GM23248 (cell line): ENCODE data around the gene PPP1R16B. TPM values are rescaled to one million over a fixed set of nuclear protein-coding genes. Genes with fewer than 3 reads are reported as not detected.

Experiments used
- DNase-seq: peaks from one replicate; pipeline ENCODE4 v3.0.0-alpha.2; 2015
- H2AFZ ChIP-seq: fragments of 200-600 bp; sonication (generic); 2 replicates; pipeline ENCODE4 v1.6.1; 2016; ENCODE audit warnings: antibody characterized with exemption
- H3F3A ChIP-seq: fragments of 200-600 bp; sonication (generic); 2 replicates; pipeline ENCODE4 v1.6.1; 2016; ENCODE audit warnings: mild to moderate bottlenecking, antibody characterized with exemption, mixed run types; ENCODE audit not compliant: insufficient read depth
- H3K27ac ChIP-seq: fragments of 200-600 bp; sonication (generic); 2 replicates; pipeline ENCODE4 v1.5.1; 2016; ENCODE audit warnings: mild to moderate bottlenecking
- H3K27me3 ChIP-seq: fragments of 200-600 bp; sonication (generic); replicated peaks from 2 replicates; pipeline ENCODE4 v1.6.1; 2016; ENCODE audit warnings: mild to moderate bottlenecking; ENCODE audit not compliant: insufficient read depth
- H3K36me3 ChIP-seq: fragments of 200-600 bp; sonication (generic); 2 replicates; pipeline ENCODE4 v1.6.1; 2016; ENCODE audit warnings: low read depth, mild to moderate bottlenecking
- H3K4me1 ChIP-seq: fragments of 200-600 bp; sonication (generic); 2 replicates; pipeline ENCODE4 v1.6.1; 2016; ENCODE audit warnings: mild to moderate bottlenecking; ENCODE audit not compliant: insufficient read depth
- H3K4me2 ChIP-seq: fragments of 200-600 bp; sonication (generic); one replicate; pipeline ENCODE4 v1.6.1; 2016; ENCODE audit warnings: mild to moderate bottlenecking; ENCODE audit not compliant: unreplicated experiment
- H3K4me3 ChIP-seq: fragments of 200-600 bp; sonication (generic); 2 replicates; pipeline ENCODE4 v1.5.1; 2016; ENCODE audit warnings: mild to moderate bottlenecking
- H3K79me2 ChIP-seq: fragments of 200-600 bp; sonication (generic); 2 replicates; pipeline ENCODE4 v1.6.1; 2016; ENCODE audit warnings: mild to moderate bottlenecking; ENCODE audit not compliant: insufficient read depth
- H3K9ac ChIP-seq: fragments of 200-600 bp; sonication (generic); 2 replicates; pipeline ENCODE4 v1.6.1; 2016; ENCODE audit warnings: mild to moderate bottlenecking
- H3K9me2 ChIP-seq: fragments of 200-600 bp; sonication (generic); 2 replicates; pipeline ENCODE4 v1.6.1; 2016; ENCODE audit warnings: mixed run types, mild to moderate bottlenecking, moderate library complexity; ENCODE audit not compliant: insufficient read depth
- H3K9me3 ChIP-seq: fragments of 200-600 bp; sonication (generic); one replicate; pipeline ENCODE4 v1.6.1; 2017; ENCODE audit warnings: low read depth
- H4K20me1 ChIP-seq: fragments of 200-600 bp; sonication (generic); 2 replicates; pipeline ENCODE4 v1.6.0; 2016; ENCODE audit not compliant: insufficient read depth
- EZH2 ChIP-seq: fragments of 200-600 bp; sonication (generic); IDR thresholded peaks from 2 replicates; pipeline ENCODE4 v1.6.1; 2018; ENCODE audit warnings: antibody characterized with exemption, mild to moderate bottlenecking; ENCODE audit not compliant: insufficient read depth, poor library complexity, severe bottlenecking
- EZH2phosphoT487 ChIP-seq: fragments of 200-600 bp; sonication (generic); IDR thresholded peaks from 2 replicates; pipeline ENCODE4 v1.6.1; 2018; ENCODE audit warnings: antibody characterized with exemption, moderate library complexity, mild to moderate bottlenecking, low read depth; ENCODE audit not compliant: insufficient read depth
- WGBS, 2 experiments: methylation state at CpG; one replicate each; pipeline ENCODE4 v1.1.6; 2015 to 2017; ENCODE audit warnings: low lambda C conversion rate in 2 of 2, low coverage in 1 of 2; ENCODE audit errors: missing lambda C conversion rate in 2 of 2; 5-methylcytosine and 5-hydroxymethylcytosine counted together
- in situ Hi-C: fragments of 300-500 bp; cut with MboI; formaldehyde crosslinking; loops from 2 replicates; pipeline ENCODE4 v1.15.0; 2020
- polyA plus RNA-seq: library from polyadenylated mRNA; unstranded; fragments of >200 nt; fragmentation: Nextera tagmentation; extraction: Ambion mirVana; gene quantifications from 2 replicates; pipeline ENCODE4 v1.2.1, GENCODE V29; 2016
- total RNA-seq: library from RNA; depleted of rRNA; stranded (reverse); fragments of >200 nt; shearing (Covaris generic); gene quantifications from 2 replicates; pipeline ENCODE4 v1.2.3, GENCODE V29; 2014

The PPP1R16B gene
- total and polyA plus RNA-seq, 2 experiments from 2014 or later: not detected

- DNase-seq: no peak
- Histone ChIP-seq H2AFZ (no peak overlapping the region), H3K36me3 (no peaks in the 10 kb centered on the region), H3F3A (no peaks in the 10 kb centered on the region), H3K9me2 (no peaks in the 10 kb centered on the region), H3K4me2 (no peak overlapping the region), H3K9ac (no peak overlapping the region), H3K9me3 (no peaks in the 10 kb centered on the region), H3K27ac (no peak overlapping the region), H3K79me2 (peaks cover 100% of the 10 kb centered on the region), H3K27me3 (no peaks in the 10 kb centered on the region), H4K20me1 (no peaks in the 10 kb centered on the region), H3K4me1 (peaks cover 8% of the 10 kb centered on the region), H3K4me3 (no peak overlapping the region)
- TF ChIP-seq EZH2 (no peak), EZH2phosphoT487 (no peak)
- WGBS, 2 experiments: 98% methylated on average over 4 of the region's 4 CpGs
- in situ Hi-C loops: no loop called here
Observed at GRCh38 chr20:38931984-38932383, 126.5 kb downstream of the PPP1R16B start.

GRCh38 chr20:38932457-38933120 is 127.1 kb downstream of the PPP1R16B start:
- Histone ChIP-seq H3K27ac (no peak overlapping the region), H3K9me3 (no peaks in the 10 kb centered on the region), H3K9ac (no peak overlapping the region), H3F3A (no peaks in the 10 kb centered on the region), H3K4me2 (no peak overlapping the region), H3K9me2 (no peaks in the 10 kb centered on the region), H4K20me1 (no peaks in the 10 kb centered on the region), H3K4me1 (peaks cover 8% of the 10 kb centered on the region), H2AFZ (peak overlapping the region; percentile 30; the same call in 1 of the 2 replicates), H3K36me3 (no peaks in the 10 kb centered on the region), H3K4me3 (no peak overlapping the region), H3K79me2 (peaks cover 100% of the 10 kb centered on the region), H3K27me3 (no peaks in the 10 kb centered on the region)
- in situ Hi-C loops: no loop called here
- WGBS, 2 experiments: 89 to 91% methylated on average over 9 of the region's 9 CpGs
- TF ChIP-seq EZH2phosphoT487 (no peak), EZH2 (no peak)
- DNase-seq: peak; percentile 32

DNA sequence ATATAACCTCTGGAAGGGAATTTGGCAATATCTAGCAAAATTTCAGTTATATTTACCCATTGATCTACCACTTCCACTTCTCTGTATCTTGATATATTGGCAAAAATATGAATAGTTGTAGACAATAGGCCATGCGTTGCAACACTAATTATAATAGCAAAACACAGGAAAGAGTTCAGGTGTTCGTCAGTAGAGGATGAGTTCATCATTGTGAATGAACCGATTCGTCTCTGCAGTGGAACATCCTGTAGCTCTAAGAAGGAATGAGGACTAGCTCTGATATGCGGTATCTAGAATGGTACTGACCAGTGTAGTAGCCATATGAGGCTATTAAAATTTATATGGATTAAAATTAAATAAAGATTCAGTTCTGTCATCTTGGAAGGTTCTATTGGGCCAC is 129.0 kb downstream of the PPP1R16B start:
- in situ Hi-C loops: no loop called here
- Histone ChIP-seq H3K4me2 (no peak overlapping the region), H3K79me2 (peaks cover 99% of the 10 kb centered on the region), H3K4me3 (no peak overlapping the region), H3K27ac (no peak overlapping the region), H3K4me1 (peaks cover 8% of the 10 kb centered on the region), H3F3A (no peaks in the 10 kb centered on the region), H4K20me1 (no peaks in the 10 kb centered on the region), H2AFZ (no peak overlapping the region), H3K27me3 (no peaks in the 10 kb centered on the region), H3K9me2 (no peaks in the 10 kb centered on the region), H3K36me3 (no peaks in the 10 kb centered on the region), H3K9ac (no peak overlapping the region), H3K9me3 (no peaks in the 10 kb centered on the region)
- WGBS, 2 experiments: 93% methylated on average over 5 of the region's 5 CpGs
- TF ChIP-seq EZH2phosphoT487 (no peak), EZH2 (no peak)
- DNase-seq: no peak

DNA sequence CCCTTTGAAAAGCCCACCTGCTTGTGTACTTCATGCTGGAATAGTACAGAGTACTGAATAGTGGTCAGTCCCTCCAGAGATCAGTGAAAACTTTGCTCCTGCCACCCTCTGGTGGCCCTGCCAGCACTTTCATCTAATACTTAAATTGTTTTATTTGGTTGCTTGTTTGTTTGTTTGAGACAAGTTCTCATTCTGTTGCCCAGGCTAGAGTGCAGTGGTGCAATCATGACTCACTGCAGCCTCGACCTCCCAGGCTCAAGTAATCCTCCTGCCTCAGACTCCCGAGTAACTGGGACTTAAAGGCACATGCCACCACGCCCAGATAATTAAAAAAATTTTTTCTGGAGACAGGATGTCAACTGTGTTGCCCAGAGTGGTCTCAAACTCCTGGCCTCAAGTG is 129.8 kb downstream of the PPP1R16B start:
- Histone ChIP-seq H3K4me1 (peaks cover 8% of the 10 kb centered on the region), H3K4me2 (no peak overlapping the region), H3K36me3 (no peaks in the 10 kb centered on the region), H3K4me3 (no peak overlapping the region), H4K20me1 (no peaks in the 10 kb centered on the region), H3K9me3 (no peaks in the 10 kb centered on the region), H3K27me3 (no peaks in the 10 kb centered on the region), H3K79me2 (peaks cover 99% of the 10 kb centered on the region), H3K9me2 (no peaks in the 10 kb centered on the region), H2AFZ (no peak overlapping the region), H3F3A (no peaks in the 10 kb centered on the region), H3K27ac (no peak overlapping the region), H3K9ac (no peak overlapping the region)
- in situ Hi-C loops: no loop called here
- TF ChIP-seq EZH2phosphoT487 (no peak), EZH2 (no peak)
- 51 to 62% methylated on average over 3 of the region's 3 CpGs for WGBS, 2 experiments
- peak; percentile 30 for DNase-seq
